ENCODE data around the gene NEURL2.

GRCh38 chr20:45878076-45878761 lies 12.8 kb downstream of the NEURL2 start:
- no peak for TF ChIP-seq POLR2A (IDR thresholded peaks at IDR 0.05)
- no peak for TF ChIP-seq CTCF (IDR thresholded peaks at IDR 0.05 in 8 of 11, conservative IDR thresholded peaks at IDR 0.05 in 3 of 11)

Measured in spleen (tissue), 7 donors.